ENCODE measurements around the gene PARD3.

The PARD3 gene

GRCh38 chr10:34392641-34393170 lies 422.4 kb downstream of the PARD3 start:
- TF ChIP-seq POLR2AphosphoS5 (IDR thresholded peaks at IDR 0.05; ENCODE audit: low read depth, low read length): no peak
- TF ChIP-seq TAF1 (IDR thresholded peaks at IDR 0.05; ENCODE audit: borderline replicate concordance, insufficient read depth, low read length): no peak

DNA sequence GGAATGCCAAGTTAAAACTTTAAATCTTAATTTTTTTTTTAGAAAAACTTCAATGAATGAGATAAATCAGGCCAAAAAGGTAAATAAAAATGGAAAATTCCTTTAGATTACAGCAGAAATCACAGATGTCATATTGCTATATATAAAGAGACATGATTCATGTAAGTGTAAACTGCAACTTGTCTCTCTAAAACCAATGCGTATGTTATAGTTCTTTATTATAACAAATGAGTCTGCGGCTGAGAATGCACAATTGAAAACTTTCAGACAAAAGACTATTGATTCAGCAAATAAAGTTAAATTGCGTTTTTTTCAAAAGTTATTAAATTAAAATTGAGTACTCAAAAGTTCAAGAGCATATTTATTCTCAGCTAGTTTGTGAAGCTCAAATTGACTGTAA lies 425.3 kb downstream of the PARD3 start:
- TF ChIP-seq REST (IDR thresholded peaks at IDR 0.05; ENCODE audit: insufficient read depth in 1 of 2, low read depth in 2 of 2, low read length in 2 of 2) (no peak), TAF1 (IDR thresholded peaks at IDR 0.05; ENCODE audit: borderline replicate concordance, insufficient read depth, low read length) (no peak), FOXP2 (optimal IDR thresholded peaks at IDR 0.05; ENCODE audit: borderline replicate concordance, extremely low read depth, extremely low read length, insufficient read depth) (no peak), SIN3A (IDR thresholded peaks at IDR 0.05; ENCODE audit: borderline replicate concordance, insufficient read depth, low read length) (no peak), POLR2AphosphoS5 (IDR thresholded peaks at IDR 0.05; ENCODE audit: low read depth, low read length) (no peak)

DNA sequence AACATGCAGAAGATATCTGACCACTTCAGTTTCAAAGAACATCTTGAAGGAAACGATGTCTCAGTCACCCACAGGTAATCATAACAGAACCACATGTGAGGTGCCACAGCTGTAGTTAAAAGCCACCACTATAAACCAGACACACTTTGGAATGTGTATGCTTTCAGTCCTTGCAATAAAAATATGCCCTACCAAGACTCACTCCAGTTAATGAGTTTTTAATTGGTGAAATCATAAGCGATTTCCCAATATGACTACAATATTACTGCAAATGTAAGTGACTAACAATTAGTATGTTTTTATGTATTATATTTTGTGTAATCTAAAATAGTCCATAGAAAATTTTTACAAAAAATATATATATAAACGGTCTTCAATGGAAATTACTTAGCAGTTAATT lies 428.2 kb downstream of the PARD3 start:
- no peak for TF ChIP-seq REST (IDR thresholded peaks at IDR 0.05; ENCODE audit: insufficient read depth in 1 of 2, low read depth in 2 of 2, low read length in 2 of 2)

- TF ChIP-seq SIN3A (IDR thresholded peaks at IDR 0.05; ENCODE audit: borderline replicate concordance, insufficient read depth, low read length) (no peak), TAF1 (IDR thresholded peaks at IDR 0.05; ENCODE audit: borderline replicate concordance, insufficient read depth, low read length) (no peak), REST (IDR thresholded peaks at IDR 0.05; ENCODE audit: insufficient read depth in 1 of 2, low read depth in 2 of 2, low read length in 2 of 2) (no peak), FOXP2 (optimal IDR thresholded peaks at IDR 0.05; ENCODE audit: borderline replicate concordance, extremely low read depth, extremely low read length, insufficient read depth) (no peak), POLR2AphosphoS5 (IDR thresholded peaks at IDR 0.05; ENCODE audit: low read depth, low read length) (no peak)
These were observed 430.7 kb downstream of the PARD3 start for GRCh38 chr10:34384372-34384771.

DNA sequence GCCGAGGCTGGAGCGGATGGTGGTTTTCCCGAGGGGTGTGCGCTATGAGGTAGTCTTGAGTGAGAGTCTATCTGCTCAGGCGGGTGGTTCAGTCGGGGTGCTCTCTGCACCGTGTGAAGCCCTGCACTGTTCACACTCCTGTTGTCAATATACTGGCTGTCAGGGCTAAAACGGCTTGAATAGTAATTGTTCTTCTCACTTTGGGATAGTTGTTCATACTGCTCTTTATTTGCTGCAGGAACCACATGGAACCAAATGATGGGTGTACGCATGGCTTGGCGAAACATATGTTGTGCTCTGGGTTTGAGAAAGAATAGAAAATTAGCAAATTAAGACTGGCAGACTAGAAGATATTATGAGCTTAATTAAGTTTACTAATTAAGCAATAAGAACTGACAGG lies 432.5 kb downstream of the PARD3 start:
- TF ChIP-seq REST (IDR thresholded peaks at IDR 0.05; ENCODE audit: insufficient read depth in 1 of 2, low read depth in 2 of 2, low read length in 2 of 2) (no peak), SIN3A (IDR thresholded peaks at IDR 0.05; ENCODE audit: borderline replicate concordance, insufficient read depth, low read length) (no peak), FOXP2 (optimal IDR thresholded peaks at IDR 0.05; ENCODE audit: borderline replicate concordance, extremely low read depth, extremely low read length, insufficient read depth) (no peak), TAF1 (IDR thresholded peaks at IDR 0.05; ENCODE audit: borderline replicate concordance, insufficient read depth, low read length) (no peak), POLR2AphosphoS5 (IDR thresholded peaks at IDR 0.05; ENCODE audit: low read depth, low read length) (no peak)
